Measurements from ENCODE around the gene EXOC3L4.

Gene EXOC3L4

GRCh38 chr14:103158688-103159087 is 64.2 kb downstream of the EXOC3L4 start:
- DNase-seq, result no peak

Measured in right hindlimb (tissue), 1 donor.